SIG-M5 (cell line): Measurements from ENCODE around the gene PHLDB3.
"Not testable (repeated sequence)": the region's sequence is repeated elsewhere in the genome, so short reads cannot be mapped to it uniquely, and the experiment has no call there.

Experiments
- DNase-seq: peaks from one replicate; lab custom pipeline; 2025; lab: John Stamatoyannopoulos, UW

PHLDB3 gene

GRCh38 chr19:43527860-43528622 is 23.5 kb upstream of the PHLDB3 start:
- no peak for DNase-seq

- peak; percentile 35 for DNase-seq
Observed at GRCh38 chr19:43526884-43527859, 22.6 kb upstream of the PHLDB3 start, which contains the start of gene ETHE1. Gene ETHE1, minus strand, starts transcription at chr19:43527201. Its CDS starts 24 bp downstream, at chr19:43527177.

GRCh38 chr19:43525836-43526771 is 21.6 kb upstream of the PHLDB3 start:
- DNase-seq = no peak

- DNase-seq = peak; percentile 31
Observed at GRCh38 chr19:43524922-43525835, 20.6 kb upstream of the PHLDB3 start.

GRCh38 chr19:43523696-43524095 is 19.1 kb upstream of the PHLDB3 start:
- DNase-seq = not testable (repeated sequence)

GRCh38 chr19:43522929-43523328 is 18.4 kb upstream of the PHLDB3 start:
- no peak for DNase-seq

- DNase-seq = no peak
Observed at GRCh38 chr19:43519436-43520088, 15.0 kb upstream of the PHLDB3 start.

- no peak for DNase-seq
Observed at GRCh38 chr19:43518051-43518450, 13.5 kb upstream of the PHLDB3 start.

- not testable (repeated sequence) for DNase-seq
Observed at GRCh38 chr19:43512399-43512798, 7.9 kb upstream of the PHLDB3 start.

- DNase-seq = no peak
Observed at GRCh38 chr19:43511324-43511723, 6.8 kb upstream of the PHLDB3 start.

GRCh38 chr19:43510713-43511112 is 6.2 kb upstream of the PHLDB3 start:
- no peak for DNase-seq

GRCh38 chr19:43507880-43508279 is 3.3 kb upstream of the PHLDB3 start:
- no peak for DNase-seq

- no peak for DNase-seq
Observed at GRCh38 chr19:43506629-43507028, 2.1 kb upstream of the PHLDB3 start.

- DNase-seq = no peak
Observed at GRCh38 chr19:43505941-43506340, 1.4 kb upstream of the PHLDB3 start.

- DNase-seq = no peak
Observed at GRCh38 chr19:43505186-43505456, 575 bp upstream of the PHLDB3 start.

GRCh38 chr19:43503501-43504425 is 783 bp downstream of the PHLDB3 start:
- peak; percentile 38 for DNase-seq

GRCh38 chr19:43502419-43502976 is 2.0 kb downstream of the PHLDB3 start:
- DNase-seq = no peak

GRCh38 chr19:43501661-43502418 is 2.7 kb downstream of the PHLDB3 start:
- no peak for DNase-seq
